HG02840 (cell line): ENCODE data around the gene PPP1R3G.

Experiments used
- ATAC-seq: cut with Tn5 transposase; IDR thresholded peaks from one replicate; pipeline ENCODE4 v1.9.1; 2021; ENCODE audit warnings: mild to moderate bottlenecking, moderate library complexity, moderate number of reproducible peaks; ENCODE audit not compliant: unreplicated experiment, low FRiP score

PPP1R3G gene

GRCh38 chr6:5091210-5092069 is 6.3 kb downstream of the PPP1R3G start:
- ATAC-seq: no peak

DNA sequence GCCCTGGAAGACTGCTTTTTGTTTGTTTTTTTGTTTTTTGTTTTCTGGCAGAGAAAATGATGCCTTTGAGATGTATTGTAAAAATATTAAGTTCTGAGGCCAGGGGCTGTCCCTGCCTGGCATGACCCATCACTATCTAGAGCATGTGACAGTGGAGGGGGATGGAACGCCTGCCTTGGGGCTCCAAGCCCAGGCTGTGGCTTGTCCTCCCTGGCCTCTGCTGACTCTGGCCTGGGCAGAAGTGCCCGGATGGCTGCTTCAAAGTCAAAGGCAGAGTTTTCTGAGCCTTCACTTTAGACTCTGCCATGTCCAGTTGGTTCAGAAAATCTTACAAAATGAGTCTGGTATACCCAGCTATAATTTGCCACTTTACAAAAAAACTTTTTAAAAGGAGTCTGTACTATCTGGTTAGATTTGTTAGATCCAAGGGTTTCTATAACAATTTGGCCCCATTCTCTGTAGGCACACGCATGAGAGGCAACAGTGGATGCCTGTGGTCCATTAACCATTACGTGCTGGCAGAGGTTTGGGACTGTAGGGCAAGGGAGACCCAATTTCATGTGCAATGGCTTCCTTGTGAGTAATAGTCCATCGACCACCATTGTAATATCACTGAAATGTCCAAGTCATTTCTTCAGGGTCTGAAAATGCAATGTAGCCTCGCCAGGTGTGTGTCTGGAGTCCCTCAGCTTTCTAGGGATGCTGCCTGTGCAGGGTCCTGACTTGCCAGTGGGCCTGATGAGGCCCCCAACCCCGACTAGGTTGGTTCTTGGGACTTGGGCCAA is 8.3 kb downstream of the PPP1R3G start:
- ATAC-seq: no peak

- ATAC-seq: no peak
These were observed 9.2 kb downstream of the PPP1R3G start for GRCh38 chr6:5094327-5094726.

DNA sequence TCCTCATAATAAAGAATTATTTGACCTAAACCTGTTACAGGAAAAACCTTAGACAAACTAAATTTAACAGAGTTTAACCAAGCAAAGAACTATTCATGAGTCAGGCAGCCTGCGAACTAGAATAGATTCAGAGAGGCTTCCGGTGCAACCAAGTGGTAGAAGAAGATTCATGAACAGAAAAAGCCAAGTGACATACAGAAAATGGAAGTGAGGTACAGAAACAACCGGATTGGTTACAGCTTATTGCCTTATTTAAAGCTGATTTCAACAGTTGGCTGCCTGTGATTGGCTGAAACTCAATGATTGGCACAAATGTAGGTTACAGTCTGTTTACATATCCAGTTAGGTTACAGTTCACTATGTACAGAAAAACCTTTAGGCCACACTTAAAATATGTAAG is 10.1 kb downstream of the PPP1R3G start:
- ATAC-seq: no peak

DNA sequence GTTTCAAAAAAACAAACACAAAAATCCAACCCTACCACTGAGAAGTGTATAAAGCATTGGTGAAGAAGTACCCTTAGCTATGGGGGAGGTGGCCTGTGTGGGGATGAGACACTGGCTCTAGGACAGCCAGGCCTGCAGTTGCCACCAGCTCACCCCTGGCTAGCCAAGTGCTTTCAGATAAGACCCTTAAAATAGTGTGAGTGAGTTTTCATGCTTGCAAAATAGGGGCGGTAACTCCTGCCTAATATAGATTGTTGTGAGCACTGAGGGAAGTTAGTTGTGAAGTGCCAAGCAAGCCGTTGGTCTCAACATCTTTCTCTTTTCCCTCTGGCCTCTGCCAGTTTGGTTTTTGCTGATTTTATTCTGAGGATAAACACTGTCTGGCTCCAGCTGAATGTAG is 11.3 kb downstream of the PPP1R3G start:
- ATAC-seq: no peak

- ATAC-seq: no peak
These were observed 13.5 kb downstream of the PPP1R3G start for GRCh38 chr6:5098501-5099270.

- no peak for ATAC-seq
These were observed 14.4 kb downstream of the PPP1R3G start for GRCh38 chr6:5099537-5099936.

DNA sequence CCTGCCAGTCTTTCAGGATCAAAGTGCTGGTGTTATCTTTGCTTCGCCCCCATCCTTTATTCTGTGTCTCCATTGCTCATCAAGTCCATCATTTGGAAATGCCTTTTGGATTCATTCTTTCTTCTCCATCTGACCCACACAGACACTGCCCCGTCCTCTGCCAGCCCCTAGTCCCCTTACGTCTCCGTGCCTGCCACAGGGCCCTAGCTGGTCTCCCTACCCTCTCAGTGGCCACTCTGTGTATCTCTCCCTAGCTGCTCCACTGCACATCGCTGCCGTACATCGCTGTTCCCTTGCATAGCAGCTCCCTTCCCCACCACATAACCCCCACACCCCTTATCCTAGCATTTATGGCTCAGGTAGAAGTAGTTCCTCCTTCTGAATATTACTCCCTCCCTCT is 15.7 kb downstream of the PPP1R3G start:
- no peak for ATAC-seq

DNA sequence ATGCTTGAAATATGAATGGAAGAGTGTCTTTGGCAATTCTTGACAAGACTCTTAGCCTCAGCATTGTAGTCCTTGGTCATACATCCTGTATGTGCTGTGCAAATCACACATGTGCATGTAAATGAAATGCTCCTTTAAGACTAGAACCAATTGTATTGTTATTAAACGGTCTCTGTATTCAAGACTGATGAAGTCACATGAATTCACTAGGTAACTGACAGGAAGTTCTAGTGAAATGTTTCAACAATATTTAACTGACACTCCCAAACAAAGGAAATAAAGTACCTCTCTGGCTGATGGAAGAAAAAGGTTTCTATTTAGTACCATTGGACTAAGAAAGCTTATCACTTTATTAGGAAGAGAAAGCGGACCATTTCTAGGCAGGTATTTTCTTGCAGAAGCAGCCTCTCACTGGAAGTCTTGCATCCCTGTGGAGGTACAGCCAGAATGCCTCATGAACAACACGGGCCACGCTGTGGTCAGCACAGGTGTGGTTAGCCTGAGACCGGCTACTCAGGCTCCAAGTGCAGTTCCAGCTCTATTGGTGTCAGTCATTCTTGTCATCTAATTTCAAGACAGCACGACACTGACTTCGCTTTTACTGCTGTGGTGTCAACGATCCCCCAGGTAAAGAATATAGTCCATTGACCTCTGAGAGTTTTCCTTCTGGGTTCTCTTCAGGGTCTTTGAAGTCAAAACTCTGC is 17.3 kb downstream of the PPP1R3G start:
- no peak for ATAC-seq

GRCh38 chr6:5103250-5103649 is 18.1 kb downstream of the PPP1R3G start:
- ATAC-seq: no peak

DNA sequence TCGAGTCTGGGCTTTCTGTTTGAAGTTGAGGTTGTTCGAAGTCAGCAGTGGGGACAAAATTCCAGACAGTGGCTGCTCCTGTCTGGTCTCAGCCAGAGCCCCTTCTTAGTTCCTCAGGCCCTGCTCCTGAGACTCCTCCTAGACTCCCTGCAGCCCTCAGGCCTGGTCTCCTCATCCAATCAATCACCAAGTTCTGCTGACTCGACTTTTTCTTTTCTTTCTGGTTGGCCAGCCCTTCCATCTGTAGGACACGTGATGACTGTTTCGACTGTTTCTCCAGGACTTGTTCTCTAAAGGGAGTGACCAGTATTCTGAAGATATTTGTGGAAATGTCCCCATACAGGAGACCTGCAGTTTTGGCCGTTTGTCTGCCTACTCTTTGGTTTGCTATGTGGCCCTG is 19.5 kb downstream of the PPP1R3G start:
- ATAC-seq: no peak

- no peak for ATAC-seq
These were observed 20.0 kb downstream of the PPP1R3G start for GRCh38 chr6:5105146-5105545.

GRCh38 chr6:5107341-5107740 is 22.2 kb downstream of the PPP1R3G start:
- no peak for ATAC-seq

- ATAC-seq: no peak
These were observed 22.9 kb downstream of the PPP1R3G start for GRCh38 chr6:5108068-5108467.

DNA sequence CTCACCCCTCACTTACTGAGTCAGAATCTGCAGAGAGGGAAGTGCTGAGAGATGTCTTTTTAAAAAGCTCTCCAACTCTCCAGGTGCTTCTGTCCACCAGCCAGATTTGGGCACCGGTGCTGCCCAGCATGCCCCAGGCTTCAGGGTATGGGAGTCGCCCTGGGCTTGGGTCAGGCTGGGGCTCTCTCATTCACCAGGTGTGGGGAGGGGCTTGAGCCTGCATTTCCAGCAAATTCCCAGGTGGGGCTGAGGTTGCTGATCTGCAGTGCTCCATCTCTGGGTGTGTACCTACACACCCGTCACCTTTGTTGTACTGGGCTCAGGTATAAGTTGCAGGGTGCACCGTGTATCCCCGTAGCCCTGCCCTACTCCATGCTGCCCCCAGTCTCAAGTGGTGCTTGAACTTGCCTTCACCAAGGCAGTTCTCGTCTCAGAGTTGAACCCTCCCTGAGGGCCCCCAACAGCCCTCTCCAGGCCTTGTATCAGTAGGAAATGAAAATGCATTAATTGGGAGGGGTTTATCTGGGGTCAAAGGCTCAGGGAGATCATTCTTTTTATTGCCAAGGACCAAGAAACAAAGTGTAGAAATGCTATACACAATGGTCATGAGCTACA is 23.5 kb downstream of the PPP1R3G start:
- no peak for ATAC-seq

GRCh38 chr6:5109436-5109835 is 24.3 kb downstream of the PPP1R3G start:
- no peak for ATAC-seq

- no peak for ATAC-seq
These were observed 25.1 kb downstream of the PPP1R3G start for GRCh38 chr6:5110246-5110645.

- ATAC-seq: no peak
These were observed 26.5 kb downstream of the PPP1R3G start for GRCh38 chr6:5111626-5112025.

- ATAC-seq: no peak
These were observed 27.1 kb downstream of the PPP1R3G start for GRCh38 chr6:5112066-5112799.
